NOMO-1 treated with dmso at 0.1 percent for 144 hours (cell line): ENCODE measurements around the gene ZFAND2A.
"Not testable (repeated sequence)": the region's sequence is repeated elsewhere in the genome, so short reads cannot be mapped to it uniquely, and the experiment has no call there.

ENCODE experiments used
- DNase-seq: peaks from one replicate; lab custom pipeline; 2025; ENCODE audit not compliant: unreplicated experiment; lab: John Stamatoyannopoulos, UW

The ZFAND2A gene

GRCh38 chr7:1159891-1160669, at the start of gene ZFAND2A:
ZFAND2A (minus strand) TSS chr7:1160196; CDS start chr7:1158212, 1,984 bp downstream.
- peak; percentile 96 for DNase-seq

- DNase-seq = no peak
Measured at GRCh38 chr7:1209097-1209496, 49.1 kb upstream of the ZFAND2A start.

GRCh38 chr7:1205742-1206141, 45.7 kb upstream of the ZFAND2A start:
- DNase-seq = not testable (repeated sequence)

GRCh38 chr7:1204460-1205140, 44.6 kb upstream of the ZFAND2A start:
- no peak for DNase-seq

GRCh38 chr7:1202914-1203313, 42.9 kb upstream of the ZFAND2A start:
- DNase-seq = not testable (repeated sequence)

- no peak for DNase-seq
Measured at GRCh38 chr7:1201916-1202315, 41.9 kb upstream of the ZFAND2A start.

GRCh38 chr7:1200045-1200444, 40.0 kb upstream of the ZFAND2A start:
- no peak for DNase-seq

- DNase-seq = no peak
Measured at GRCh38 chr7:1197997-1198625, 38.1 kb upstream of the ZFAND2A start.

GRCh38 chr7:1196950-1197349, 37.0 kb upstream of the ZFAND2A start:
- DNase-seq = no peak

- DNase-seq = not testable (repeated sequence)
Measured at GRCh38 chr7:1196441-1196840, 36.4 kb upstream of the ZFAND2A start.

- DNase-seq = no peak
Measured at GRCh38 chr7:1193593-1194424, 33.8 kb upstream of the ZFAND2A start.

GRCh38 chr7:1192171-1192676, 32.2 kb upstream of the ZFAND2A start:
- peak; percentile 80 for DNase-seq

GRCh38 chr7:1189986-1190772, 30.2 kb upstream of the ZFAND2A start:
- no peak for DNase-seq

- DNase-seq = no peak
Measured at GRCh38 chr7:1188720-1189294, 28.8 kb upstream of the ZFAND2A start.

GRCh38 chr7:1187127-1187526, 27.1 kb upstream of the ZFAND2A start:
- no peak for DNase-seq

GRCh38 chr7:1181640-1182039, 21.6 kb upstream of the ZFAND2A start:
- DNase-seq = no peak

- DNase-seq = no peak
Measured at GRCh38 chr7:1181031-1181430, 21.0 kb upstream of the ZFAND2A start.

GRCh38 chr7:1176891-1177373, 16.9 kb upstream of the ZFAND2A start:
- DNase-seq = peak; percentile 50
